ENCODE results near the gene KIRREL3.

The KIRREL3 gene

GRCh38 chr11:126497581-126498122 is 502.9 kb downstream of the KIRREL3 start:
- Histone ChIP-seq H3K27ac (ENCODE audit: low read depth, low read length) (no peak overlapping the region), H3F3A (ENCODE audit: insufficient read depth) (no peaks in the 10 kb centered on the region), H3K27me3 (ENCODE audit: low read length) (no peaks in the 10 kb centered on the region), H3K9ac (ENCODE audit: low read length) (no peak overlapping the region), H3K36me3 (ENCODE audit: low read length) (no peaks in the 10 kb centered on the region), H3K9me2 (replicated peaks; ENCODE audit: insufficient read depth, low read length) (no peaks in the 10 kb centered on the region), H3K4me3 (ENCODE audit: insufficient read depth, low read length, poor library complexity, severe bottlenecking) (no peak overlapping the region), H2AFZ (ENCODE audit: low read depth, low read length, severe bottlenecking) (no peak overlapping the region), H3K4me2 (ENCODE audit: low read depth, low read length, poor library complexity, severe bottlenecking) (no peak overlapping the region), H4K20me1 (ENCODE audit: low read depth, low read length) (no peaks in the 10 kb centered on the region), H3K9me3 (ENCODE audit: insufficient read depth, low read length) (no peaks in the 10 kb centered on the region), H3K79me2 (ENCODE audit: insufficient read depth, low read length) (no peaks in the 10 kb centered on the region)
- TF ChIP-seq CTCF (IDR thresholded peaks at IDR 0.05; ENCODE audit: insufficient read depth, low read length, poor library complexity, severe bottlenecking) (no peak), EZH2phosphoT487 (conservative IDR thresholded peaks at IDR 0.05; ENCODE audit: low read length) (no peak)

- no peaks in the 10 kb centered on the region for H3K9me2 ChIP-seq (replicated peaks; ENCODE audit: insufficient read depth, low read length)
- no peaks in the 10 kb centered on the region for H3F3A ChIP-seq (ENCODE audit: insufficient read depth)
- no peak overlapping the region for H3K9ac ChIP-seq (ENCODE audit: low read length)
- H3K4me2 ChIP-seq (ENCODE audit: low read depth, low read length, poor library complexity, severe bottlenecking): no peak overlapping the region
- H3K27ac ChIP-seq (ENCODE audit: low read depth, low read length): no peak overlapping the region
- H3K27me3 ChIP-seq (ENCODE audit: low read length): no peaks in the 10 kb centered on the region
- no peaks in the 10 kb centered on the region for H3K79me2 ChIP-seq (ENCODE audit: insufficient read depth, low read length)
- no peaks in the 10 kb centered on the region for H4K20me1 ChIP-seq (ENCODE audit: low read depth, low read length)
- H3K36me3 ChIP-seq (ENCODE audit: low read length): no peaks in the 10 kb centered on the region
- H3K4me3 ChIP-seq (ENCODE audit: insufficient read depth, low read length, poor library complexity, severe bottlenecking): no peak overlapping the region
- H2AFZ ChIP-seq (ENCODE audit: low read depth, low read length, severe bottlenecking): no peak overlapping the region
- TF ChIP-seq CTCF (IDR thresholded peaks at IDR 0.05; ENCODE audit: insufficient read depth, low read length, poor library complexity, severe bottlenecking): no peak
- TF ChIP-seq EZH2phosphoT487 (conservative IDR thresholded peaks at IDR 0.05; ENCODE audit: low read length): no peak
- H3K9me3 ChIP-seq (ENCODE audit: insufficient read depth, low read length): no peaks in the 10 kb centered on the region
These were observed 503.8 kb downstream of the KIRREL3 start for GRCh38 chr11:126496576-126497337.

GRCh38 chr11:126495281-126496220 is 505.0 kb downstream of the KIRREL3 start:
- Histone ChIP-seq H3K27ac (ENCODE audit: low read depth, low read length) (no peak overlapping the region), H2AFZ (ENCODE audit: low read depth, low read length, severe bottlenecking) (no peak overlapping the region), H3K79me2 (ENCODE audit: insufficient read depth, low read length) (no peaks in the 10 kb centered on the region)

More at GRCh38 chr11:126495281-126496220, 505.0 kb downstream of the KIRREL3 start:
- Histone ChIP-seq H4K20me1 (ENCODE audit: low read depth, low read length) (no peaks in the 10 kb centered on the region), H3K27me3 (ENCODE audit: low read length) (no peaks in the 10 kb centered on the region), H3K4me2 (ENCODE audit: low read depth, low read length, poor library complexity, severe bottlenecking) (no peak overlapping the region), H3K9me2 (replicated peaks; ENCODE audit: insufficient read depth, low read length) (no peaks in the 10 kb centered on the region), H3K9me3 (ENCODE audit: insufficient read depth, low read length) (no peaks in the 10 kb centered on the region), H3F3A (ENCODE audit: insufficient read depth) (no peaks in the 10 kb centered on the region), H3K4me3 (ENCODE audit: insufficient read depth, low read length, poor library complexity, severe bottlenecking) (no peak overlapping the region), H3K9ac (ENCODE audit: low read length) (no peak overlapping the region), H3K36me3 (ENCODE audit: low read length) (no peaks in the 10 kb centered on the region)
- TF ChIP-seq EZH2phosphoT487 (conservative IDR thresholded peaks at IDR 0.05; ENCODE audit: low read length) (no peak), CTCF (IDR thresholded peaks at IDR 0.05; ENCODE audit: insufficient read depth, low read length, poor library complexity, severe bottlenecking) (no peak)

Data from SU-DHL-6 (cell line).